ENCODE measurements around the gene NRROS.
"Not testable (repeated sequence)": the region's sequence is repeated elsewhere in the genome, so short reads cannot be mapped to it uniquely, and the experiment has no call there.

The NRROS gene

DNA sequence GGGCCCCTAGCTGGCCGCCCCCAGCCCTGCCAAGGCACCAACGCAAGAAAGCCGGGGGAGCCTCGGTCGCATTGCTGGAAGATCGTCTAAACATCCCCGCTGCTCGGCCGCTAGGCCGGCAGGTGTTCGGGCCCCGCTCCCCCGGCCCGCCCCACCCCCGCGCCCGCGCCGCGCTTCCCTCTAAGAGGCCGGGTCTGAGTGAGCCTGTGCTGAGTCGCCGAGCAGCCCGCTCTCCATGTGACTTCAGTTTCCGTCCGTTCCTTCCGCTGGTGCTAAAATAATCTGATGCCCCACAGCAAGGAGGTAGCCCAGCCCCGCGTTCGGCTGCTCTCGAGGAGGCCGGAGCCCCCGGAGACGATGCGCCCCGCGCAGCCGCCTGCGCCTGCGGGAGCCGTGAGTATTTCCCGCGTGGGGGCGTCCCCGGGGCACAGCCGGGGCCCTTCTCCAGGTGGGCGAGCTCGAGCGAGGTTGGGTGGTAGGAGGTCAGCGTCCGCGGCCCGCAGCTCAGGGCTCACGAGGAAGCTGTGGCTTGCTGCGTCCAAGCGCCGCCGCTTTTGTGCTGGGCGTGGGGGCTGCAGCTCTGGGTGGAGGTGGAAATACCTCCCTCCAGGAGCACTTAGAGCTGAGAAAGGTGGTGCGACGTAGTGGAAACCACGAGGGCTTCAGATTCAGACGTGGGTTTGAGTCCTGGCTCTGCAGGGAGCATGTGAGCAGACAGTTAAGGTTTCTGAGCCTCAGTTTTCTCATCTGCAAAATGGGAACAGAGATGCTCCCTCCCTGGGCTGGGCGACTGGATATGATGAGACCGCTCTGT is at the start of gene NRROS:
NRROS (plus strand) TSS at position 212 of the 814 bp plus-strand sequence. CDS start 14,846 bp downstream, outside the sequence.
- DNase-seq (ENCODE audit: low read depth), result peak; percentile 49

DNA sequence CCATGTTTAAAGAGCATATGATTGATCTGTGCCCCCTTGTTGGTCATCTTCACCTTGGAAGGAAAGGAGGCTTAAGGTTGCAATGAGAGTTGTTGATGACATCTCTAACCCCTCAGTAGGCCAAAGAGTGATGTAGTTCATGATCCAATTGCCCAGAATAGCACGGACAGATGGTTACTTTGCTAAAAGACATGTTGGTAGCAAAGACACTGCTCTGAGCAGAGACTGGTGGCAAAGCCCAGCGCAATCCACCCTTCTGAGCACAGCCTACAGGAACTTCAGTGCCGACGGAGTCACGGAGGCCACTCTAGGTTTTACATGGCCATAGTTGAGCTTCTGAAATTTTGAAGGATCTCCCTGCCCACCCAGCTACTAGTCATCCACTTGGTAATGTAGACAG is 49.2 kb upstream of the NRROS start:
- DNase-seq (ENCODE audit: low read depth), result no peak

DNA sequence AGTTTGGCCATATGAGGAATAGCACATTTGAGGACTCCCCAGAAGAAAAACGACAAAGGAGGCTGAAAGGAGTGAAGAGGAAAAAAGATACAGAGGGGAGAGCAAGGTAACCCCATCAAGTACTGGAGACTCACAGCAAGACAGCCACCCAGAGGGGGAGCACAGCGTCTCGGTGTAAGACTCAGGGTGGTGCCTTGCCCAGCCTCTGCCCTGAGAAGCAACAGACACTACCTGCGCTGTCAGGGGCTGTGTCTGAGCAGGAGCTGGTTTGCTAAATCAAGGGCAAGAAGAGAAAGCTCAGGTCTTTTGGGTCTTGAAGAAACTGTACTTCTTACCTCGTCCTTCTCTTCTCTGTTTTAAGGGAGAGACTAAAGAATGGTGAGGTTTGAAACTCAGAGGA is 43.1 kb upstream of the NRROS start:
- DNase-seq (ENCODE audit: low read depth), result no peak

DNA sequence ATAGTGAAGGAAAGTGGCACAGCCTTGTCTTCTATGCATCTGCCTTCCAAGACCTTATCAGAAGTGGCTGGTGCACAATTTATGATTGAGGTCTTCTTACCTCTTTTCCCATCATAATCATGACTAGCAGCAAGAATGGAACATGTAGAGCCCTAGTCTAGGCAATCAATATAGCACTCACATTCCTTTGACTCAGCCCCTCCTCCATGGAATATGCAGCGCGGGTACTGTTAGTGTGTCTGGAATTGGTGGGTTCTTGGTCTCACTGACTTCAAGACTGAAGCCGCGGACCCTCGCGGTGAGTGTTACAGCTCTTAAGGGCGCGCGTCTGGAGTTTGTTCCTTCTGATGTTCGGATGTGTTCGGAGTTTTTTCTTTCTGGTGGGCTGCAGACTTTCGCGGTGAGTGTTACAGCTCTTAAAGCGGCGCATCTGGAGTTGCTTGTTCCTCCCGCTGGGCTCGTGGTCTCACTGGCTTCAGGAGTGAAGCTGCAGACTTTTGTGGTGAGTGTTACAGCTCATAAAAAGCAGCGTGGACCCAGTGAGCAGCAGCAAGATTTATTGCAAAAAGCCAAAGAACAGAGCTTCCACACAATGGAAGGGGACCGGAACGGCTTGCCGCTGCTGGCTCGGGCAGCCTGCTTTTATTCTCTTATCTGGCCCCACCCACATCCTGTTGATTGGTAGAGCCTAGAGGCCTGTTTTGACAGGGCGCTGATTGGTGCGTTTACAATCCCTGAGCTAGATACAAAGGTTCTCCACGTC is 41.3 kb upstream of the NRROS start:
- DNase-seq (ENCODE audit: low read depth), result not testable (repeated sequence)

DNA sequence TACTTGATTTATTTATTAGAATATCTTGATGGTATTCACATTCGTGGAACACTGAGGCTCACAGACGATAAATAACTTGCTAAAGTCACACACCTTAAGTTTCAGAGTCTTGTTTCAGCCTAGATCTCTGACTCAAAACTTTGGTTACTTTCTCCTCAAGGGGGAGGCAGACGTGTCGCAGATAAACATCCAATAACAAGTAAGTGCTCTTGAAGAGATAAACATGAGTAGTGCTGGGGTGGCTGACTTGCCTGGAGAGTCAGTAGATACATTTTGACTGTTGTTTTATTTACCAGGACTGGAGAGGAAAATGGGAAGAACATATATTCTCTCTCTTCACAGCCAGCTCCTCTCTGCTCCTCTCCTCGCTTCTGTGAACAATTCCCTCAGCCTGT is 39.8 kb upstream of the NRROS start:
- DNase-seq (ENCODE audit: low read depth), result peak; percentile 12

DNA sequence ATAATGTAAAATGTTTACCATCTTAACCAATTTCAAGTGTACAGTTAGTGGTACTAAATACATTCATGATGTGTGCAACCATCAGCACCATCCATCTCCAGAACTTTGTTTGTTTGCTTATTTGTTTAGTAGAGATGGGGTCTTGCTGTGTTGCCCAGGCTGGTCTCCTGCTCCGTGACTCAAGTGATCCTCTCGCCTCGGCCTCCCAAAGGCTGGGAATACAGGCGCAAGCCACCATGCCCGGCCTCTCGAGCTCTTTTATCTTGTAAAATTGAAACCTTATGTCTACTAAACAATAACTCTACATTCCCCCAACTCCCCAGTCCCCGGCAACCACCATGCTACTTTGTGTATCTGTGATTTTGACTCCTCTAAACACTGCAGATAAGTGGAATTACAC is 39.1 kb upstream of the NRROS start:
- DNase-seq (ENCODE audit: low read depth), result no peak

DNA sequence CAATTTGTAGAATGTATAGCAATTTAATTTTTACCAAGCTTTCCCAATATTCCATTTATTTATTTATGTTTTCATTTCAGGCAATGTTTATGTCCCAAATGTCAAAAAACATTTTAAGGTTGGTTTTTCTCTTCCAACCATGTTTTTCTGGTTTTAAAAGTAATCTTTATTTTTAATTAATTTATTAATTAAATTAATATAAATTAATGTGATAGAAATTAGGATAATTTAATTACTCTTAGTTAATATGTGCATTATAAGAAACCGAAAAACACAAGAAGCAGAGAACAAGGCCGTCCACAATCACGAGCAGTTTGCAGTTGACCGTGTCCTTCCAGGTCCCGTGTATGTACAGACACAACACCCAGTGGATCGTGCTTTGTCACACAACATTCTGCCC is 36.8 kb upstream of the NRROS start:
- no peak for DNase-seq (ENCODE audit: low read depth)

DNA sequence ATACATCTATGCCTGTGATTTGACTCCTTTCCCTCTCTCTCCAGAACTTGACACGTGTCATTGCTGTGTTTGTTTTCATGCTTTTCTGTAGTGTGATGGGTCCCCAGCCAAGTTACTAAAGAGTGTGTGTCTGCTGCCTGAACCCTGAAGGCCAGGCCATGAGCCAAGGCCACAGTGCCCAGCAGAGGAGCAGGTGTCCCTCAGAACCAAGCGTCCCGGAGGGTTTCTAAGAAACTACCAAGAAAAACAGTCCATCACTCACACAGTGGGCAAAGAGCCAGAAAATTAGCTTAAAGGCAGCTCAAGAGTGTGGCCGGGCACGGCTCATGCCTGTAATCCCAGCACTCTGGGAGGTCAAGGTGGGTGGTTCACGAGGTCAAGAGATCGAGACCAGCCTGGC is 35.8 kb upstream of the NRROS start:
- no peak for DNase-seq (ENCODE audit: low read depth)

DNA sequence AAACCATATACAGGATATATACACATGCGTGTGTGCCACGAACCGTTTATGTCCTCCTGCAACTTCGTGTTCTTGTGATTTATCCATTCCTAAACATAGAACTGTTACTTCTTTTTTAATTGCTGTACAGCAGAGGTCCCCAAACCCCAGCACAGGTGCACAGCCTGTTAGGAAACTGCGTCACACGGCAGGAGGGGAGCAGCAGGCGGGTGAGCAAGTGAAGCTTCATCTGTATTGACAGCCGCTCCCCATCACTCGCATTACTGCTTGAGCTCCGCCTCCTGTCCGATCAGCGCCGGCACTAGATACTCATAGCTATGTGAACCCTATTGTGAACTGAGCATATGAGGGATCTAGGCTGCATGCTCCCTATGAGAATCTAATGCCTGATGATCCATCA is 34.9 kb upstream of the NRROS start:
- no peak for DNase-seq (ENCODE audit: low read depth)

DNA sequence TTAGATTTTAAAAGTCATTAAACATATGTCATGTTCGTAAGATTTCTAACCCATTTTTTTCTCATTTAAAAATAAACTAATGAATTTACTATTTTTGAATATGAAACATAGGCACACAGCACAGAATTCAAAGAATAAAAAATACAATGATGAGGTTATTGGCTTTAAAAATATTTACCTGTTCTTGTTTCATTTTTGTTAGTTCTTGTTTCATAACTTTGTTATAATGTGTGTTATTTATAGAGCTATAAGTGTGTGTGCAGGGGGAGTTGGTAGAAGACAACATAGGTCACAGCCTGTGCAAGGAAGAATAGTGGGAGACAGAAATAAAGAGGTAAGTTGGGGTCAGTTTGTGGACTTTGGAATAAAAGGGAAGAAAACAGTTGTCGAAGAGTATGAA is 30.8 kb upstream of the NRROS start:
- no peak for DNase-seq (ENCODE audit: low read depth)

DNA sequence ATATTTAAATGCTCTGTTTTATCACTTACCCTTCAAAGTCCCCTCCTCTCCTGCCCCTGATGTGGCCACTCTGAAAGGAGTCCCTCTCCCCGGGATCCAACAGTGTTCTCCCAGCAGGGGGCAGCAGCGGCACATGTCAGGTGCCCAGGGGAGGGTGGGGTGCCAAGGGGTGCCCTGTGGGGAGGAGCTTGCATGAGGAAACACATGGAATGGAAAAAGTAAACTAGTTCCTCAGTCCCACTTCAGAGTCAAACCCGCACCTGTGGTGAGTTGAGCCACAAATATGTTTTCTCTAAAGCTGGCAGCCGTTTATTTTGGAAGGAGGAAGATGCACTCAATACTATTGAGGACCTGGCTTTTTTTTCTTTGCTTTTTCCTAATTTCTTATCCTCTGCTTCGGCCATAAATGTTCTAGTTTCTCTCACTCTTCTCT is 30.1 kb upstream of the NRROS start:
- DNase-seq (ENCODE audit: low read depth), result peak; percentile 66

DNA sequence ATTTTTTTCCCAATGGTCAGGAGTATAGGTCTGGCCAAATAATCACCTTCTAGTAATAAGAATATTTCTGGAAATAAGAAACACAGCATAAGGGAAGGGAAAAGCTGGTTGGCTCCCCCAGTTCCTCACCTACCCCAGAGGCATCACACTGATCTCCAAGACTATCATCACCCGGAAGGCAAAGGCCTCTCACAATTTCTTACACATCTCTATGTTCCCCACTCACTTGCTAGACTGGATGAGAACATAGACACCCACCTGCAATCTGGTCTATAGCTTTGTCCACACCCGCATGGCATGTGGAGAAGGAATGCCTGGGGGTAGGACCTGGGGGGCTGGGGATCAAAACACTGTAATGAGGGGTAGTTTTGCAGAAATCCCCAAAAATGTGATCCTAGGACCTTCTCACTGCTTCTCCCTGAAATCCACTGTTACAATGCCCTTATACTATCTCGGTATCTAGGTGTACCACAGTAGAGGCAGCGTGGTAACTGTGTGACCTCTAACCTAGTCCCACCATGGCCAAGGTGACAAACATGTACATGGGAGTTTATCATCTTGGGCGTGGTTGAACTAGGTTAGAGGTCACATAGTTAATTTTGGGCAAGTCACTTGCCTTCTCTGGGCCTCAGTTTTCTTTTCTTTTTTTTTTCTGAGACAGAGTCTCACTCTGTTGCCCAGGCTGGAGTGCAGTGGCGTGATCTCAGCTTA is 29.5 kb upstream of the NRROS start:
- no peak for DNase-seq (ENCODE audit: low read depth)

DNA sequence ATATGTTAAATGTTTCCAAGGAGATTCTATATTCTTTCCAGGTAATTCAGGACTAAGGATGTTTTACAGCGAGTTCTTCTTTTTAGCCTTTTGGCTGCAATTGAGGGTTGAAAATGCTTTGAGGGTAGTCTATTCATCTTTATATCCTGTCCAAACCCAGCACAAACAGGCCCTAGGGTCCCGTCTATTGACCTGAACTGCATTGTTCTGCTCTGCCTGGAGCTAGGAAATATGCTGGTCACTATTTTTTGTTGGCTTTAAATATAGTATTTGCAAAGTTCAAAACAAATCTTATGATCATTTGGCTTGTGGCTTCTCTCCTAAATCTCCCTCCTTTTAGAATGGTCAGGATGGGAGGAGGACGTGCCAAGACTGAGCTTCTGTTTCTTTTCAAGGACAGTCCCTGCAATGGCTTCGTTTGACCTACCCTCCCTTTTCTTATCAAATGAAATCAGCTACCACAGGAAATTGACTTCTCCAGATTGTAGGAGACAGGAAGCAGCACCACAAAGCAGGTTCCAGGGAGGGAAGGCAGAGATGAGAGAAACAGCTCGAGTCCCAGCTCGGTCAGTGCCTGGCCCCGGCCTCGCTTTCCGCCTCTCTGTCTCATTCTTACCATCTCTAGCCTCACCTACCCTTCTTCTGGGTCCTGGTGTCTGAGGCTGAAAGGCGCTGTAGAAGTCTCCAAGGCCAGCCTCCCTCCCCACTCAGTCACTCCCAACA is 27.6 kb upstream of the NRROS start:
- no peak for DNase-seq (ENCODE audit: low read depth)

DNA sequence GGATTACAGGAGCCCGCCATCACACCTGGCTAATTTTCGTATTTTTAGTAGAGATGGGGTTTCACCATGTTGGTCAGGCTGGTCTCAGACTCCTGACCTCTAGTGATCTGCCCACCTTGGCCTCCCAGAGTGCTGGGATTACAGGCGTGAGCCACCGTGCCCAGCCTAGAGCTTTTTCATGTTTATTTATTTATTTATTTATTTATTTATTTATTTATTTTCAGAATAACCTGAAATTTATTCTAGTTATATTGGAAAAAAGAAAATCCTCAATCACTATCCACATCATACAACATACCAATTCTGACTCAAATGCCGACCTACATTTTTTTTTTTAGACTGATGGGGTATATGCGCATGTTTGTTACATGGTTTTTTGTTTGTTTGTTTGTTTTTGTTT is 24.3 kb upstream of the NRROS start:
- not testable (repeated sequence) for DNase-seq (ENCODE audit: low read depth)

DNA sequence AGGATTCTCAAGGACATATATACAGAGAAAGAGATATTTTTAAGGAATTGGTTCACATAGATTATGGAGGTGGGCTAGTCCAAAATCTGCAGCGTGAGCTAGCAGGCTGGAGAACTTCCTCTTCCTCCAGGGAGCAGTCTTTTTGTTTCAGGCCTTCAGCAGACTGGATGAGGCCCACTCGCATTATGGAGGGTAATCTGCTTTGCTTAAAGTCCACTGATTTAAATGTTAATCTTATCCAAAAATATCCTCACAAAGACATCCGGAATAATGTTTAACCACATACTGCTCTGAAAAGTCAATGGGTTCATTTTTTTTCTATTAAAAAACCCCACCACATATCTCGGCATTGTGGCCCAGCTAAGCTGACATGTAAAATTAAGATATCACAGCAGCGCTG is 22.2 kb upstream of the NRROS start:
- no peak for DNase-seq (ENCODE audit: low read depth)

DNA sequence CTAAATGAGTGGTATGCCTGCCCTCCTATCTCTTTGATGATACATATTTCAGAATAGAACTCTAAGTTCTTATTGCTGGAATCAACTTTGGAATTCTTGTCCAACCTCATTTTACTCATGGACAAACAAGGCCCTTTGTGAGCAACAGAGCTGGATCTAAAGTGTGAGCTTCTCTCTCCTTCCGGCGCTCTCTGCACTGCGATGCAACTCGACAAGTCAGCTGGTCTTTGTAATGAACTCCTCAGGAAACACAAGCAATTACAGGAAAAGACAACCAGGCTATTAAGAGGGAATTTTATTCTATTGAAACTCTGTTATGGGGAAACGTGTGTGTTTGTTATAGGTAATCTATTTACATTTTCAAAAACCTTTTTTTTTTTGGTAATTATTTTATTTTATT is 20.3 kb upstream of the NRROS start:
- no peak for DNase-seq (ENCODE audit: low read depth)

DNA sequence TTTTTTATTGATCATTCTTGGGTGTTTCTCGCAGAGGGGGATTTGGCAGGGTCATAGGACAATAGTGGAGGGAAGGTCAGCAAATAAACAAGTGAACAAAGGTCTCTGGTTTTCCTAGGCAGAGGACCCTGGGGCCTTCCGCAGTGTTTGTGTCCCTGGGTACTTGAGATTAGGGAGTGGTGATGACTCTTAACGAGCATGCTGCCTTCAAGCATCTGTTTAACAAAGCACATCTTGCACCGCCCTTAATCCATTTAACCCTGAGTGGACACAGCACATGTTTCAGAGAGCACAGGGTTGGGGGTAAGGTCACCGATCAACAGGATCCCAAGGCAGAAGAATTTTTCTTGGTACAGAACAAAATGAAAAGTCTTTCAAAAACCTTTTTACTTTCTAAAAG is 19.9 kb upstream of the NRROS start:
- not testable (repeated sequence) for DNase-seq (ENCODE audit: low read depth)

DNA sequence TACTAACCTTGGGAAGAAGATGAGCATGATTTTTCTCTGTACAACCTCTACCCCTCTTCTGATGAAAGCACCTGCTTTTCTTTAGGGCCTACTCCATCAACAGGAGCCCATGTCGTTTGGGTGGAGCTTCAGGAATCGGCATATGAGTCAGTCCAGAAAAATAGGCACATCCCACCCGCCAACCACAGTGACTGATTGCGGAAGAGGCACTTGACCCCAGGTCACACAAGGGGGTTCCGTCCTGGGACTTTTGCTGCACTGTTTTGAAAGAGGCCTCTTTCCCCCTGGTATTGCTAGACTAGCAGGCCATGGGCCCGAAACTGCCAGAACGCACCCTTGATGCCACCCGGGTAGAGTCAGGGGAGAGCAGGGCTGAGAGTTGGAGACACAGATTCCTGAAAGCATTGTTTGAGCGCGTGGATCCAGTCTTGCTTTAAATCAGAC is 19.3 kb upstream of the NRROS start:
- DNase-seq (ENCODE audit: low read depth), result peak; percentile 49

DNA sequence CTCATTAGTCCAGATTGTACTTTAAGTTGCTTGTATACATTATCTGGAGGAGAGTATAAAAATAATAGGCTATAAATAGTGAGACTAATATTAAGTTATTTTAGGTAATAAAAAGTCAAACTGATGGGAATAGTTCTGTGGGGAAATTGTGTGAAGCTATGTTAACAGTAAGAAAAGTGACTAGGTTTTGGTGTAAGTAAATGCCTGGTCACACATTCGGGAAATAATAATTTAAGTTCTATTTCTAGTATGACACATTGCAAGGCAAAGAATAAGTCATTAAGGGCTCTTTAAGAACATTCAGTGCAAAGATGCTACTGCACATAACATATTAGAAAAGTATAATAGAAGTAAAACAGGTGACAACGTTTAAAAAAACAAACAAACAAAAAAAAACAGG is 18.8 kb upstream of the NRROS start:
- DNase-seq (ENCODE audit: low read depth), result no peak

DNA sequence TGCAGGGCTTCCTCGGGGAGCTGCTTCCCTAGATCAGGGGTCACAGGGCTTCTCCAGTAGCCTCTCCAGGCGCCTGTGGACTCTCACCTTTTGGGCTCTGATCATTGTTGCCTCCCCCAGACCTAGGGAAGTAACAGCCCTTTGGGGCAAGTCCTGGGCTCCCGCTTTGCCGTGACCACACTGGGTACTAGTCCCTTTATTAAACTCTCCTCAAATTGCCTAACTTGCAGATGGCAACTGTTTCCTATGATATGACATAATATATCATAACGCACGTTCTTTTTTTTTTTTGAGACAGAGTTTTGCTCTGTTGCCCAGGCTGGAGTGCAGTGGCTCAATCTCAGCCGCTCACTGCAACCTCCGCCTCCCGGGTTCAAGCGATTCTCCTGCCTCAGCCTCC is 17.9 kb upstream of the NRROS start:
- no peak for DNase-seq (ENCODE audit: low read depth)

DNA sequence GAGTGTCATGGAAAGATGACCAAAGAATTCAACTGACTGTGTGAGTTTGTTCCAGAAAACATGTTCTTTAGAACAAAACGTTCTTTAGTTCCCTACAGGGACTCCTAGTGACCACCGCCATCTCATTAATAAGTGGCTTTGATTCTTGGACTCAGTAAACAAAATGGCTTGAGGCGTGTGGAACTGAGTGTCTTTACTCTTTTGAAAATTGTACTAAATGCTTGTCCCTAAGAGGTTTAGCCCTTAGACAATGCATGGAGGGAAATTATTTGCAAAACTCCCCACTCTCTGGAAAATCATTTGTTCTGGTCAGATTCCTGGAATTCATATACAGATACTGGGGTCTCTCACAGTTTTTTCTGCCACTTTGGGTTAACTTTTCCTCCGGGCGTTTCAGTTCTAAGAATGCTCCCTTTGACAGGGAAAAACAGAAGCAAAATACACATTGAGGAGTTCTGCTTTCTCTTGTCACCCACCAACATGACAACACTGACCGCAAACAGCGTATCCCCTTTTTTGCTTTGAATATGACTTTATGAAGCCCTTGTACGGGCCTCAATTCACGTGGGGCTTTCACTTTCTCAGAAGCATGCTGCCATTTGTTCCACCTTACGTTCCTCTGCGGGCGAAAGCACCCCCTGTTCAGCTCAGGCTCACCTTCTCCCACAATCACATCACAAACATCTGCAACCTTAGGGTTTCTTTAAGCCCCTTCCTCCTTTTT is 15.3 kb upstream of the NRROS start:
- no peak for DNase-seq (ENCODE audit: low read depth)
